Nephron (organoid): ENCODE data around the gene MAP3K5.

ENCODE experiments used
- H3K27ac Mint-ChIP-seq, 3 experiments: 2 replicates each; pipeline ENCODE4 v1.8.0; 2020; ENCODE audit warnings: mixed read lengths in 3 of 3, mild to moderate bottlenecking in 2 of 3, moderate library complexity in 1 of 3
- H3K27me3 Mint-ChIP-seq: 2 replicates; pipeline ENCODE4 v1.8.0; 2021; ENCODE audit warnings: low read depth, mild to moderate bottlenecking, moderate library complexity, mixed read lengths
- H3K36me3 Mint-ChIP-seq: 2 replicates; pipeline ENCODE4 v1.8.0; 2020; ENCODE audit warnings: low read depth, mixed read lengths
- H3K4me1 Mint-ChIP-seq: 2 replicates; pipeline ENCODE4 v1.8.0; 2020; ENCODE audit warnings: mixed read lengths
- H3K4me3 Mint-ChIP-seq, 3 experiments: 2 replicates each; pipeline ENCODE4 v1.8.0; 2020; ENCODE audit warnings: mild to moderate bottlenecking in 3 of 3, mixed read lengths in 3 of 3, moderate library complexity in 2 of 3
- H3K9me3 Mint-ChIP-seq: 2 replicates; pipeline ENCODE4 v1.8.0; 2020; ENCODE audit warnings: mixed read lengths
- TF ChIP-seq, protein P1 (sequence below), 3 experiments: fragments of 200-600 bp; sonication (generic); IDR thresholded peaks; one replicate each; pipeline ENCODE4 v1.5.0; 2021; ENCODE audit warnings: antibody characterized with exemption in 3 of 3; ENCODE audit not compliant: unreplicated experiment in 3 of 3

The MAP3K5 gene

GRCh38 chr6:136549300-136550044 is 242.8 kb downstream of the MAP3K5 start:
- Mint-ChIP-seq H3K27ac (peak overlapping the region in 2 of 3 experiments; percentile 9 to 77), H3K27me3 (peaks cover 78% of the 10 kb centered on the region), H3K36me3 (no peaks in the 10 kb centered on the region), H3K4me1 (peaks cover 19% of the 10 kb centered on the region), H3K9me3 (no peaks in the 10 kb centered on the region), H3K4me3 (peak overlapping the region; percentile 81 to 85 (median 84))
- TF ChIP-seq, protein P1, sequence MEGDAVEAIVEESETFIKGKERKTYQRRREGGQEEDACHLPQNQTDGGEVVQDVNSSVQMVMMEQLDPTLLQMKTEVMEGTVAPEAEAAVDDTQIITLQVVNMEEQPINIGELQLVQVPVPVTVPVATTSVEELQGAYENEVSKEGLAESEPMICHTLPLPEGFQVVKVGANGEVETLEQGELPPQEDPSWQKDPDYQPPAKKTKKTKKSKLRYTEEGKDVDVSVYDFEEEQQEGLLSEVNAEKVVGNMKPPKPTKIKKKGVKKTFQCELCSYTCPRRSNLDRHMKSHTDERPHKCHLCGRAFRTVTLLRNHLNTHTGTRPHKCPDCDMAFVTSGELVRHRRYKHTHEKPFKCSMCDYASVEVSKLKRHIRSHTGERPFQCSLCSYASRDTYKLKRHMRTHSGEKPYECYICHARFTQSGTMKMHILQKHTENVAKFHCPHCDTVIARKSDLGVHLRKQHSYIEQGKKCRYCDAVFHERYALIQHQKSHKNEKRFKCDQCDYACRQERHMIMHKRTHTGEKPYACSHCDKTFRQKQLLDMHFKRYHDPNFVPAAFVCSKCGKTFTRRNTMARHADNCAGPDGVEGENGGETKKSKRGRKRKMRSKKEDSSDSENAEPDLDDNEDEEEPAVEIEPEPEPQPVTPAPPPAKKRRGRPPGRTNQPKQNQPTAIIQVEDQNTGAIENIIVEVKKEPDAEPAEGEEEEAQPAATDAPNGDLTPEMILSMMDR (IDR thresholded peaks at IDR 0.05; ENCODE audit: unreplicated experiment in 3 of 3) = no peak

GRCh38 chr6:136548582-136549299 is 243.5 kb downstream of the MAP3K5 start:
- Mint-ChIP-seq H3K27ac (peak overlapping the region in 2 of 3 experiments; percentile 9 to 77), H3K27me3 (peaks cover 79% of the 10 kb centered on the region)

DNA sequence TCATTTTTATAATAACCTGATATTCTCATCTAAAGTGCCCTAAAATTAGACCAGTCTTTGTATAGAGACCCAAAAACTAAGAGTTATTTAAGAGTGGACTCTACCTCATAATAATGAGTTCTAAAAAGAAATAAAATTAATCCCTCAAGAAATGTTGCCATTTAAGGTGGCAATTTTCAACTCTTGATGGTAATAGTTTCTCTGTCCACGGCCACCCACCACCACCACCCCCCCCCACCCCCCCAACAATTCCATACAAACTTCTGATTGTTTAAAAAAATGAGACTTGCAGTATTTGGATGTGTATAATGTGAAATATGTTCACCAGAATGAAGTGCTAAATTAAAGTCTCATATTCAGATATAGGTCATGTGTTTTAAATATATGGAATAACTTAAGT is 244.4 kb downstream of the MAP3K5 start:
- TF ChIP-seq, protein P1 (IDR thresholded peaks at IDR 0.05; ENCODE audit: unreplicated experiment in 3 of 3) = no peak
- Mint-ChIP-seq H3K27me3 (peaks cover 70% of the 10 kb centered on the region), H3K36me3 (no peaks in the 10 kb centered on the region), H3K9me3 (no peaks in the 10 kb centered on the region), H3K27ac (no peak overlapping the region), H3K4me3 (peak overlapping the region in 1 of 3 experiments; percentile 81), H3K4me1 (peaks cover 19% of the 10 kb centered on the region)

More at GRCh38 chr6:136548582-136549299, 243.5 kb downstream of the MAP3K5 start:
- peak overlapping the region; percentile 81 to 85 (median 84) for H3K4me3 Mint-ChIP-seq
- H3K9me3 Mint-ChIP-seq = no peaks in the 10 kb centered on the region
- no peaks in the 10 kb centered on the region for H3K36me3 Mint-ChIP-seq
- TF ChIP-seq, protein P1 (IDR thresholded peaks at IDR 0.05; ENCODE audit: unreplicated experiment in 3 of 3) = no peak
- peaks cover 19% of the 10 kb centered on the region for H3K4me1 Mint-ChIP-seq

DNA sequence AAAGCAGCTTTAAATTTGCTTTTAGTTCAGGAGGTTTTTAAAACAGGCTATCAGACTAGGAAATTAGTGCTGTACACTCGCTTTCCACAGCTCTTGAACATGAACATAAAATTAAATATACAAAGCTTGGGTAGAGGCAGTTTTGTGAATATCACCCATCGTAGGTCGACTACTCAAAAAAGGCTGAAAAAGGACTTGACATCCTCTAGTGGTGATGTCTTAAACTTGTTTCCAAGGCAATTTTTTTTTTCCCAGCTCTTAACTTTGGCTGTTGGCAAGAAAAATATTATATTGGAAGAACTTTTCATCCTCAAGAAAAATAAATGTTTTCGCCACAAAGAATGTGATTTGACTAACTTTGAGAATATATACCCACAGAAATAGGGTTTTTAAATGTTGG is 244.9 kb downstream of the MAP3K5 start:
- Mint-ChIP-seq H3K36me3 (no peaks in the 10 kb centered on the region), H3K27me3 (peaks cover 65% of the 10 kb centered on the region), H3K4me3 (peak overlapping the region in 1 of 3 experiments; percentile 7), H3K4me1 (peaks cover 16% of the 10 kb centered on the region), H3K9me3 (no peaks in the 10 kb centered on the region), H3K27ac (no peak overlapping the region)
- TF ChIP-seq, protein P1 (IDR thresholded peaks at IDR 0.05; ENCODE audit: unreplicated experiment in 3 of 3) = peak; percentile 62 to 65 (median 63)

DNA sequence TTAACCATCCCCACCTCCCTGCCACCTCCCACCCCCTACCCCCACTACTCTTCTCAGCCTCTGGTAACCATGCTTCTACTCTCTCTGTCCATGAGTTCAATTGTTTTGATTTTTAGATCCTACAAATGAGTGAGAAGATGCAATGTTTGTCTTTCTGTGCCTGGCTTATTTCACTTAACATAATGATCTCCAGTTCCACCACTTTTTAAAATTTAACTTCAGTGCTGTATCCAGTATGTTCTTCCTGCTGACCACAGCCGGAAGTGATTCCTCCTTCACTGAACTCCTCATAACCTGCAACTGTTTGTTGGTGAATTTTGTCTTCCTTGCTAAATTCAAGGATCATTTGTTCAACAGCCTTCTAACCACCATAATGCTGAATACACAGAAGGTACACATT is 245.9 kb downstream of the MAP3K5 start:
- H3K4me3 Mint-ChIP-seq = no peak overlapping the region
- H3K4me1 Mint-ChIP-seq = peaks cover 10% of the 10 kb centered on the region
- peaks cover 56% of the 10 kb centered on the region for H3K27me3 Mint-ChIP-seq
- peak overlapping the region in 2 of 3 experiments; percentile 14 to 48 for H3K27ac Mint-ChIP-seq
- no peaks in the 10 kb centered on the region for H3K9me3 Mint-ChIP-seq
- TF ChIP-seq, protein P1 (IDR thresholded peaks at IDR 0.05; ENCODE audit: unreplicated experiment in 3 of 3) = no peak
- H3K36me3 Mint-ChIP-seq = no peaks in the 10 kb centered on the region
